SK-N-SH (cell line): ENCODE measurements around the gene POLR3E.

Source experiments
- EZH2phosphoT487 ChIP-seq: fragments of 200-600 bp; sonication (generic); IDR thresholded peaks from 2 replicates; pipeline ENCODE4 v1.6.1; 2017; ENCODE audit warnings: low read depth, mixed run types, mild to moderate bottlenecking, antibody characterized with exemption, moderate library complexity, borderline replicate concordance
- FOSL2 ChIP-seq: IDR thresholded peaks from 2 replicates; pipeline ENCODE4 v1.4.0; 2012; ENCODE audit warnings: low read depth, mild to moderate bottlenecking, moderate library complexity, borderline replicate concordance
- GABPA ChIP-seq: IDR thresholded peaks from 2 replicates; pipeline ENCODE4 v1.4.0; 2012; ENCODE audit warnings: low read depth, mild to moderate bottlenecking
- MXI1 ChIP-seq: IDR thresholded peaks from 2 replicates; pipeline ENCODE4 v1.6.1; 2012; ENCODE audit warnings: mild to moderate bottlenecking, low read depth, low read length, improper control_type of control experiment
- POLR2AphosphoS5 ChIP-seq: IDR thresholded peaks from 2 replicates; pipeline ENCODE4 v1.6.1; 2012; ENCODE audit warnings: low read depth, low read length
- RAD21 ChIP-seq: IDR thresholded peaks from 2 replicates; pipeline ENCODE4 v1.6.1; 2012; ENCODE audit warnings: mild to moderate bottlenecking, low read length
- TCF12 ChIP-seq: IDR thresholded peaks from 2 replicates; pipeline ENCODE4 v1.4.0; 2012
- TF ChIP-seq, protein P1 (sequence below): fragments of 200-600 bp; sonication (generic); IDR thresholded peaks from 2 replicates; pipeline ENCODE4 v1.6.1; 2017; ENCODE audit warnings: antibody characterized with exemption, mild to moderate bottlenecking, moderate library complexity
- TF ChIP-seq, protein P2 (sequence below): IDR thresholded peaks from 2 replicates; pipeline ENCODE4 v1.4.0; 2012; ENCODE audit warnings: low read depth, borderline replicate concordance

DNA sequence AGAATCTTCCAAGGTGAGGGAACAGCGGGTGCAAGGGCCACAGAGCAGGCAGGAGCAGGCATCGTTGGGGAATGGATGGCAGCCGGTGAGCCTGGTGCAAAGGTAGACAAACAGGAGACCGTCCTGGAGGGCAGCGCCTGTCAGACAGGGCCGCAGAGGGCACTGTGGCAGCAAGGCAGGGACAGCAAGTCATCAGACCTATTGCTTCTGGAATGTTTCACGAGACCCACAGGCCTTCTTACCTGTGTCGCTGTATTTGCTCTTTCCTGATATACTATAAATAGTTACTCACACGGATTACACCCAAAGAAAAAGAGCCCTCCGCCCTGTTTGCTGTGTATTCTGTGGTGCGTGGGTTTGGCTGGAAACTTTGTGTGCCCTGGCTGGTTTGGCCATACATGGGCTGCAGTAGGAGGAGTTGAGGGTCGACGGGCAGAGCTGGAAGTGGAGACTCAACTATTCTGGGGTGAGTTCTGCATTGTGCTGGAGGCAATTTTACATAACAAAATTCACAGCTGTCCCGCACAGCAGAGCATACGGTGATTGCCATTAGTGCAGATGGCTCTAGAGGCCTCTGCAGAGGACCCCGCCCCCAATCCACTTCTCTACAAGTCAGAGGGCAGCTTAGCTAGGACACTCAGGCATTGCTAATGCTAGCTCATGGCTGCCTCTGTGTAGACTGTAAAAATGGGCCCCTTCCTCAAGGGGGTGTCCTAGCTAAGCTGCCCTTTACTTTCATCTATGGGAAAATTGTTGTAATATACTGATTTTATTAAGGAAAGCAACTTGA, 18.6 kb upstream of the POLR3E start:
- no peak for TF ChIP-seq GABPA
- no peak for TF ChIP-seq EZH2phosphoT487
- TF ChIP-seq, protein P1, sequence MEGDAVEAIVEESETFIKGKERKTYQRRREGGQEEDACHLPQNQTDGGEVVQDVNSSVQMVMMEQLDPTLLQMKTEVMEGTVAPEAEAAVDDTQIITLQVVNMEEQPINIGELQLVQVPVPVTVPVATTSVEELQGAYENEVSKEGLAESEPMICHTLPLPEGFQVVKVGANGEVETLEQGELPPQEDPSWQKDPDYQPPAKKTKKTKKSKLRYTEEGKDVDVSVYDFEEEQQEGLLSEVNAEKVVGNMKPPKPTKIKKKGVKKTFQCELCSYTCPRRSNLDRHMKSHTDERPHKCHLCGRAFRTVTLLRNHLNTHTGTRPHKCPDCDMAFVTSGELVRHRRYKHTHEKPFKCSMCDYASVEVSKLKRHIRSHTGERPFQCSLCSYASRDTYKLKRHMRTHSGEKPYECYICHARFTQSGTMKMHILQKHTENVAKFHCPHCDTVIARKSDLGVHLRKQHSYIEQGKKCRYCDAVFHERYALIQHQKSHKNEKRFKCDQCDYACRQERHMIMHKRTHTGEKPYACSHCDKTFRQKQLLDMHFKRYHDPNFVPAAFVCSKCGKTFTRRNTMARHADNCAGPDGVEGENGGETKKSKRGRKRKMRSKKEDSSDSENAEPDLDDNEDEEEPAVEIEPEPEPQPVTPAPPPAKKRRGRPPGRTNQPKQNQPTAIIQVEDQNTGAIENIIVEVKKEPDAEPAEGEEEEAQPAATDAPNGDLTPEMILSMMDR, result no peak
- TF ChIP-seq POLR2AphosphoS5, result no peak
- TF ChIP-seq TCF12, result no peak
- no peak for TF ChIP-seq FOSL2
- no peak for TF ChIP-seq MXI1
- TF ChIP-seq RAD21, result no peak
- TF ChIP-seq, protein P2, sequence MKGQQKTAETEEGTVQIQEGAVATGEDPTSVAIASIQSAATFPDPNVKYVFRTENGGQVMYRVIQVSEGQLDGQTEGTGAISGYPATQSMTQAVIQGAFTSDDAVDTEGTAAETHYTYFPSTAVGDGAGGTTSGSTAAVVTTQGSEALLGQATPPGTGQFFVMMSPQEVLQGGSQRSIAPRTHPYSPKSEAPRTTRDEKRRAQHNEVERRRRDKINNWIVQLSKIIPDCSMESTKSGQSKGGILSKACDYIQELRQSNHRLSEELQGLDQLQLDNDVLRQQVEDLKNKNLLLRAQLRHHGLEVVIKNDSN, result no peak
